ENCODE data around the gene TLR4. TPM values are rescaled to one million over a fixed set of nuclear protein-coding genes. Genes with fewer than 3 reads are reported as not detected.

The TLR4 gene
- total and polyA plus RNA-seq, 10 of the 15 experiments (the other 5 are each of a cell fraction or from before 2014, with no cell fraction given): 0.03 to 0.50 (median 0.16) TPM

DNA sequence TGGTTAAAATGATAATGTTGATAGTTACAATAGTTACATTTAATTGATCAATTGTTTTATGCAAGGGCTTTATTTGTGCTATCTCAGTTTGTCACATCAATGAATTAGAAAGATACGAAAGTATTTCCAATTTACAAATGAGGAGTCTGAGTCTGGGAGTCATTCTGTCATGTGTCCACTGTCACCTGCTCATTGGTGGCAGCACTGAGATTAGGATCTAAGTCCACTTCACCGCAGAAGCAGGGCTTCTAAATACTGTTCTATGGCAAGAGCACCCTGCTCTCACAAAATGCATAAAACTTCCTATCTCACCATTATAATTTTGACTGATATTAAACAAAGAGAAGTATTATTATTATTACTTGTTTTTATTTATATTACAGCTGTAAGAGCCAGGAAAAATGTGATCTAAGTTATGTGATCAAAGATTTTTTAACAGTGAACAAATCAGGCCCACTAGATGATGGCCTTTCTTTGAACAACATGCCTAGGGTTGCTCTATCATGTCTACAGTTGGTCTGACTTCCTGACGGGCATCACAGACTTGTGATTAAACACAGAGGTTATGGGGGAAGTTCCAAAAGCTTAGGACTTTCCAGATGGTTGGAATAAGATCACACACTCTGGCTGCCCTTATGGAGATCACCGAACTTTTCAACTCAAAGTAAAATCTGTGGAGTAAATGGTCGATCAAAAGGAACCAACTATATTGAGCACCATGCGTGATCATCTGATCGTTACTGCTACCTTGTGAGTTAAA is 15.1 kb downstream of the TLR4 start:
- Histone ChIP-seq H3K9me3 (replicated peaks; ENCODE audit: control insufficient read depth, insufficient read depth, low read length) (no peaks in the 10 kb centered on the region), H3K27me3 (replicated peaks in 1 of 2; ENCODE audit: control insufficient read depth in 2 of 2, insufficient read depth in 2 of 2, low read length in 1 of 2) (no peaks in the 10 kb centered on the region), H3K4me3 (no peak overlapping the region), H2AFZ (ENCODE audit: control insufficient read depth, low read depth, low read length) (no peak overlapping the region), H3K36me3 (ENCODE audit: control insufficient read depth in 2 of 2, insufficient read depth in 2 of 2, low read length in 1 of 2) (no peaks in the 10 kb centered on the region), H3K4me2 (ENCODE audit: control insufficient read depth, insufficient read depth) (no peak overlapping the region), H3K9ac (ENCODE audit: control insufficient read depth, insufficient read depth, low read length) (no peak overlapping the region), H4K20me1 (ENCODE audit: control insufficient read depth, insufficient read depth) (no peaks in the 10 kb centered on the region), H3K79me2 (ENCODE audit: control insufficient read depth, insufficient read depth, low read length) (no peaks in the 10 kb centered on the region), H3K4me1 (ENCODE audit: control insufficient read depth, insufficient read depth, low read length) (peaks cover 7% of the 10 kb centered on the region; the same call in 1 of the 2 replicates), H3K27ac (ENCODE audit: control insufficient read depth, insufficient read depth) (no peak overlapping the region)
- WGBS (ENCODE audit: insufficient coverage, insufficient replicate concordance, low lambda C conversion rate, missing lambda C conversion rate): 52% methylated on average over 7 of the region's 7 CpGs
- no peak for ATAC-seq
- FAIRE-seq: no peak
- in situ Hi-C loops (cut with MboI) (no loop called here), intact Hi-C loops (cut with micrococcal nuclease; ENCODE audit: unreplicated experiment) (no loop called here)
- SMC1A ChIA-PET (ENCODE audit: uncharacterized antibody, unreplicated experiment): interaction anchor here (1.2 kb wide), 1 partner anchor 18 kb away, joined by 3 read pairs; no protein-coding TSS in a partner anchor
- CTCF ChIA-PET: interaction anchor here (0.6 kb wide), 1 partner anchor 74 kb away, joined by 3 read pairs; no protein-coding TSS in a partner anchor
- no peak for DNase-seq (ENCODE audit: low read depth, low spot score)
- POLR2A ChIA-PET: no interaction called here
- TF ChIP-seq TCF3 (IDR thresholded peaks at IDR 0.05; ENCODE audit: borderline replicate concordance, insufficient read depth, low read depth, low read length): no peak
- TF ChIP-seq, protein P1, sequence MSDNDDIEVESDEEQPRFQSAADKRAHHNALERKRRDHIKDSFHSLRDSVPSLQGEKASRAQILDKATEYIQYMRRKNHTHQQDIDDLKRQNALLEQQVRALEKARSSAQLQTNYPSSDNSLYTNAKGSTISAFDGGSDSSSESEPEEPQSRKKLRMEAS (IDR thresholded peaks at IDR 0.05; ENCODE audit: low read depth, low read length): no peak
- no peak for TF ChIP-seq NFIC (IDR thresholded peaks at IDR 0.05; ENCODE audit: low read depth, low read length)
- RAD21 ChIA-PET (ENCODE audit: unreplicated experiment): no interaction called here
- no TSS peak for BruUV-seq (replicated peaks)

DNA sequence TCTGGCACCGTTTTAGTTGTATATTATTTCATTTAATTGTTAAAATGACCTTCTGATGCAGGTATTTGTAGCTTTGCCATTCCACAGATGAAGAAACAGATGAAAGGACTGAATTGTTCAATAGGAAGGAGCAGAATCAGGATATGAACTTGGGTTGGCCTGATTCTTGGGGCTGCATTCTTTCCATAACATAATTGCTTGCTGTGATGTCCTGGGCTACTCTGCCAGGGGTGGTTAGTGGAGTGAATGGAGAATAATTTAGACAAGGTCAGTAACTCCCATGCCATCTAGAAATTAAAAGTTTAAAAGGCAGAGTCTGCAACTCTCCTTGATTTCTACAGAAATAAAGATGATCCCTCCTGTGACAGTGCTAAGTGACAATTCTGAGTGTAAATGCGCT is 15.9 kb downstream of the TLR4 start:
- Histone ChIP-seq H3K4me1 (ENCODE audit: control insufficient read depth, insufficient read depth, low read length) (peaks cover 7% of the 10 kb centered on the region; the same call in 1 of the 2 replicates), H4K20me1 (ENCODE audit: control insufficient read depth, insufficient read depth) (no peaks in the 10 kb centered on the region), H3K4me2 (ENCODE audit: control insufficient read depth, insufficient read depth) (no peak overlapping the region), H3K36me3 (ENCODE audit: control insufficient read depth in 2 of 2, insufficient read depth in 2 of 2, low read length in 1 of 2) (no peaks in the 10 kb centered on the region), H3K4me3 (no peak overlapping the region), H2AFZ (ENCODE audit: control insufficient read depth, low read depth, low read length) (no peak overlapping the region), H3K27ac (ENCODE audit: control insufficient read depth, insufficient read depth) (no peak overlapping the region), H3K79me2 (ENCODE audit: control insufficient read depth, insufficient read depth, low read length) (no peaks in the 10 kb centered on the region), H3K27me3 (replicated peaks in 1 of 2; ENCODE audit: control insufficient read depth in 2 of 2, insufficient read depth in 2 of 2, low read length in 1 of 2) (no peaks in the 10 kb centered on the region), H3K9me3 (replicated peaks; ENCODE audit: control insufficient read depth, insufficient read depth, low read length) (no peaks in the 10 kb centered on the region), H3K9ac (ENCODE audit: control insufficient read depth, insufficient read depth, low read length) (no peak overlapping the region)
- ATAC-seq (no peak), FAIRE-seq (no peak), DNase-seq (ENCODE audit: low read depth, low spot score) (no peak)
- SMC1A ChIA-PET (ENCODE audit: uncharacterized antibody, unreplicated experiment): no interaction called here
- 8% methylated on average over 2 of the region's 2 CpGs for WGBS (ENCODE audit: insufficient coverage, insufficient replicate concordance, low lambda C conversion rate, missing lambda C conversion rate)
- RAD21 ChIA-PET (ENCODE audit: unreplicated experiment): no interaction called here
- BruUV-seq (replicated peaks): no TSS peak
- CTCF ChIA-PET: no interaction called here
- POLR2A ChIA-PET: no interaction called here
- in situ Hi-C loops (cut with MboI): no loop called here
- TF ChIP-seq SUZ12 (IDR thresholded peaks at IDR 0.05; ENCODE audit: unreplicated experiment) (no peak), IKZF1 (conservative IDR thresholded peaks at IDR 0.05) (no peak), TAF1 (IDR thresholded peaks at IDR 0.05; ENCODE audit: borderline replicate concordance, low read depth, low read length) (no peak), PAX5 (IDR thresholded peaks at IDR 0.05; ENCODE audit: borderline replicate concordance, low read depth, low read length) (no peak), SMAD1 (IDR thresholded peaks at IDR 0.05; ENCODE audit: low read depth, partially characterized antibody) (no peak), ATF7 (IDR thresholded peaks at IDR 0.05; ENCODE audit: low read depth) (no peak)
- intact Hi-C loops (cut with micrococcal nuclease; ENCODE audit: unreplicated experiment): no loop called here

All from GM12878 (cell line).